Measurements from ENCODE around the gene ZNF385A. TPM values are rescaled to one million over a fixed set of nuclear protein-coding genes. Genes with fewer than 3 reads are reported as not detected.

Gene ZNF385A
- total and polyA plus RNA-seq, 2 of the 13 experiments (the other 11 are each of a cell fraction or from before 2014, with no cell fraction given): 0.44 to 0.67 TPM

DNA sequence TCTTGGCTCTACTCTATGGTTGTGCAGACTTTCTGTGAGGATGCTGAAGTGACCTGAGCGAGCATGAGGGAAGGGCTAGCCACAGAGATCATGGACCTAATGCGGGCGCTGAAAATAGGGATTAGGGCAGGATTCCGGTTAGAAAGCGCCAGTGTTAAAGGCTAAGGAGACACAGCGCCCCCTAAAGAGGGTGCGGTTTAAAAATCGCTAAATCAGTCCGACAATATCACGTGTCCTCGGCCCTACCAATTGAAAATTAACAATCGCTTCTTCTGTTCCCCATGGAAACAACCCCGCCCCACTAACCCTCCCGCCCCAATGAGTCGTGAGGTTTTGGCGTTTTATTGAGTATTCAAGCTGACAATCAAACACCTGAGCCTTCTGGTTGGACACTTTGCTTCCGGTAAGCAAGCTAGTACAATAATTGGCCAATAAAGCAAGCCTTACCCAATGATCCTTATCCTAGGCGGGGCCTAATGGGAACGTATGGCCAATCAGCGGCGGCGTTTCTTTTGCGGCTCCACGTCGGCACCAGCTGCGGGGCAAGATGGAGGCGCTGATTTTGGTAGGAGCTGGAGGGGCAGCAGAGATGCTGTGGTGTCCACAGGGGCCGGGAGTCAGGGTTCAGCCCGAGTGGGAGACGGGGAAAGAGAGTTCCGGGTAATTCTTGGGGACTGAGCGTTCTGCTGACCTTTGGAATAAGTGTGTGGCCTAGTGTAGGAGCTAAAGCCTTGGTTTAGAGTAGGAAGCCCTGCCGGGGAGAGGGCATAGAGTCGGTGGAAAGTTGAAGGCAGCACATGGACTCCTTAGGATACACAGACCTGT is 59.7 kb downstream of the ZNF385A start, which contains the start of gene COPZ1 (continued):
- TF ChIP-seq ZNF558 (CRISPR knock-in tag; IDR thresholded peaks at IDR 0.05; ENCODE audit: borderline replicate concordance) (no peak), LCORL (IDR thresholded peaks at IDR 0.05) (no peak), LCORL (CRISPR knock-in tag; IDR thresholded peaks at IDR 0.05) (peak; percentile 45; the same call in 1 of the 2 replicates), ZFY (CRISPR knock-in tag; IDR thresholded peaks at IDR 0.05) (peak; percentile 93), ATF7 (IDR thresholded peaks at IDR 0.05) (no peak), ATF7 (CRISPR knock-in tag; IDR thresholded peaks at IDR 0.05) (no peak), GPN1 (CRISPR knock-in tag; IDR thresholded peaks at IDR 0.05; ENCODE audit: borderline replicate concordance) (no peak), NFKBIZ (CRISPR knock-in tag; IDR thresholded peaks at IDR 0.05) (no peak), JUND (CRISPR knock-in tag; IDR thresholded peaks at IDR 0.05) (no peak), GRHL1 (CRISPR knock-in tag; conservative IDR thresholded peaks at IDR 0.05) (no peak), MZF1 (CRISPR knock-in tag; IDR thresholded peaks at IDR 0.05; ENCODE audit: borderline replicate concordance) (no peak), ZNF20 (CRISPR knock-in tag; IDR thresholded peaks at IDR 0.05) (no peak), ZKSCAN1 (IDR thresholded peaks at IDR 0.05; ENCODE audit: low read length) (no peak), ZNF572 (CRISPR knock-in tag; IDR thresholded peaks at IDR 0.05) (no peak)
- TF ChIP-seq, protein P1, sequence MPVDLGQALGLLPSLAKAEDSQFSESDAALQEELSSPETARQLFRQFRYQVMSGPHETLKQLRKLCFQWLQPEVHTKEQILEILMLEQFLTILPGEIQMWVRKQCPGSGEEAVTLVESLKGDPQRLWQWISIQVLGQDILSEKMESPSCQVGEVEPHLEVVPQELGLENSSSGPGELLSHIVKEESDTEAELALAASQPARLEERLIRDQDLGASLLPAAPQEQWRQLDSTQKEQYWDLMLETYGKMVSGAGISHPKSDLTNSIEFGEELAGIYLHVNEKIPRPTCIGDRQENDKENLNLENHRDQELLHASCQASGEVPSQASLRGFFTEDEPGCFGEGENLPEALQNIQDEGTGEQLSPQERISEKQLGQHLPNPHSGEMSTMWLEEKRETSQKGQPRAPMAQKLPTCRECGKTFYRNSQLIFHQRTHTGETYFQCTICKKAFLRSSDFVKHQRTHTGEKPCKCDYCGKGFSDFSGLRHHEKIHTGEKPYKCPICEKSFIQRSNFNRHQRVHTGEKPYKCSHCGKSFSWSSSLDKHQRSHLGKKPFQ (CRISPR knock-in tag; IDR thresholded peaks at IDR 0.05; ENCODE audit: insufficient replicate concordance): no peak
- TF ChIP-seq, protein P2, sequence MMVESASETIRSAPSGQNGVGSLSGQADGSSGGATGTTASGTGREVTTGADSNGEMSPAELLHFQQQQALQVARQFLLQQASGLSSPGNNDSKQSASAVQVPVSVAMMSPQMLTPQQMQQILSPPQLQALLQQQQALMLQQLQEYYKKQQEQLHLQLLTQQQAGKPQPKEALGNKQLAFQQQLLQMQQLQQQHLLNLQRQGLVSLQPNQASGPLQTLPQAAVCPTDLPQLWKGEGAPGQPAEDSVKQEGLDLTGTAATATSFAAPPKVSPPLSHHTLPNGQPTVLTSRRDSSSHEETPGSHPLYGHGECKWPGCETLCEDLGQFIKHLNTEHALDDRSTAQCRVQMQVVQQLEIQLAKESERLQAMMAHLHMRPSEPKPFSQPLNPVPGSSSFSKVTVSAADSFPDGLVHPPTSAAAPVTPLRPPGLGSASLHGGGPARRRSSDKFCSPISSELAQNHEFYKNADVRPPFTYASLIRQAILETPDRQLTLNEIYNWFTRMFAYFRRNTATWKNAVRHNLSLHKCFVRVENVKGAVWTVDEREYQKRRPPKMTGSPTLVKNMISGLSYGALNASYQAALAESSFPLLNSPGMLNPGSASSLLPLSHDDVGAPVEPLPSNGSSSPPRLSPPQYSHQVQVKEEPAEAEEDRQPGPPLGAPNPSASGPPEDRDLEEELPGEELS (CRISPR knock-in tag; IDR thresholded peaks at IDR 0.05): no peak
- TF ChIP-seq, protein P3, sequence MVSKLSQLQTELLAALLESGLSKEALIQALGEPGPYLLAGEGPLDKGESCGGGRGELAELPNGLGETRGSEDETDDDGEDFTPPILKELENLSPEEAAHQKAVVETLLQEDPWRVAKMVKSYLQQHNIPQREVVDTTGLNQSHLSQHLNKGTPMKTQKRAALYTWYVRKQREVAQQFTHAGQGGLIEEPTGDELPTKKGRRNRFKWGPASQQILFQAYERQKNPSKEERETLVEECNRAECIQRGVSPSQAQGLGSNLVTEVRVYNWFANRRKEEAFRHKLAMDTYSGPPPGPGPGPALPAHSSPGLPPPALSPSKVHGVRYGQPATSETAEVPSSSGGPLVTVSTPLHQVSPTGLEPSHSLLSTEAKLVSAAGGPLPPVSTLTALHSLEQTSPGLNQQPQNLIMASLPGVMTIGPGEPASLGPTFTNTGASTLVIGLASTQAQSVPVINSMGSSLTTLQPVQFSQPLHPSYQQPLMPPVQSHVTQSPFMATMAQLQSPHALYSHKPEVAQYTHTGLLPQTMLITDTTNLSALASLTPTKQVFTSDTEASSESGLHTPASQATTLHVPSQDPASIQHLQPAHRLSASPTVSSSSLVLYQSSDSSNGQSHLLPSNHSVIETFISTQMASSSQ (IDR thresholded peaks at IDR 0.05; ENCODE audit: low read depth): no peak
- TF ChIP-seq, protein P3 (CRISPR knock-in tag; IDR thresholded peaks at IDR 0.05; ENCODE audit: borderline replicate concordance): no peak; the same call in 1 of the 2 replicates
- TF ChIP-seq, protein P4, sequence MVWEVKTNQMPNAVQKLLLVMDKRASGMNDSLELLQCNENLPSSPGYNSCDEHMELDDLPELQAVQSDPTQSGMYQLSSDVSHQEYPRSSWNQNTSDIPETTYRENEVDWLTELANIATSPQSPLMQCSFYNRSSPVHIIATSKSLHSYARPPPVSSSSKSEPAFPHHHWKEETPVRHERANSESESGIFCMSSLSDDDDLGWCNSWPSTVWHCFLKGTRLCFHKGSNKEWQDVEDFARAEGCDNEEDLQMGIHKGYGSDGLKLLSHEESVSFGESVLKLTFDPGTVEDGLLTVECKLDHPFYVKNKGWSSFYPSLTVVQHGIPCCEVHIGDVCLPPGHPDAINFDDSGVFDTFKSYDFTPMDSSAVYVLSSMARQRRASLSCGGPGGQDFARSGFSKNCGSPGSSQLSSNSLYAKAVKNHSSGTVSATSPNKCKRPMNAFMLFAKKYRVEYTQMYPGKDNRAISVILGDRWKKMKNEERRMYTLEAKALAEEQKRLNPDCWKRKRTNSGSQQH (CRISPR knock-in tag; IDR thresholded peaks at IDR 0.05; ENCODE audit: low read depth): no peak

Data from HepG2 (cell line).